HL-60/S4 (cell line): ENCODE measurements around the gene KDM3B.
"Not testable (repeated sequence)": the region's sequence is repeated elsewhere in the genome, so short reads cannot be mapped to it uniquely, and the experiment has no call there.

Experiments used
- in situ Hi-C: fragments of 300-500 bp; cut with MboI; formaldehyde crosslinking; loops from 2 replicates; pipeline ENCODE4 v1.14.3; 2022; ENCODE audit warnings: low sequenced_read_pairs

The KDM3B gene, protein sequence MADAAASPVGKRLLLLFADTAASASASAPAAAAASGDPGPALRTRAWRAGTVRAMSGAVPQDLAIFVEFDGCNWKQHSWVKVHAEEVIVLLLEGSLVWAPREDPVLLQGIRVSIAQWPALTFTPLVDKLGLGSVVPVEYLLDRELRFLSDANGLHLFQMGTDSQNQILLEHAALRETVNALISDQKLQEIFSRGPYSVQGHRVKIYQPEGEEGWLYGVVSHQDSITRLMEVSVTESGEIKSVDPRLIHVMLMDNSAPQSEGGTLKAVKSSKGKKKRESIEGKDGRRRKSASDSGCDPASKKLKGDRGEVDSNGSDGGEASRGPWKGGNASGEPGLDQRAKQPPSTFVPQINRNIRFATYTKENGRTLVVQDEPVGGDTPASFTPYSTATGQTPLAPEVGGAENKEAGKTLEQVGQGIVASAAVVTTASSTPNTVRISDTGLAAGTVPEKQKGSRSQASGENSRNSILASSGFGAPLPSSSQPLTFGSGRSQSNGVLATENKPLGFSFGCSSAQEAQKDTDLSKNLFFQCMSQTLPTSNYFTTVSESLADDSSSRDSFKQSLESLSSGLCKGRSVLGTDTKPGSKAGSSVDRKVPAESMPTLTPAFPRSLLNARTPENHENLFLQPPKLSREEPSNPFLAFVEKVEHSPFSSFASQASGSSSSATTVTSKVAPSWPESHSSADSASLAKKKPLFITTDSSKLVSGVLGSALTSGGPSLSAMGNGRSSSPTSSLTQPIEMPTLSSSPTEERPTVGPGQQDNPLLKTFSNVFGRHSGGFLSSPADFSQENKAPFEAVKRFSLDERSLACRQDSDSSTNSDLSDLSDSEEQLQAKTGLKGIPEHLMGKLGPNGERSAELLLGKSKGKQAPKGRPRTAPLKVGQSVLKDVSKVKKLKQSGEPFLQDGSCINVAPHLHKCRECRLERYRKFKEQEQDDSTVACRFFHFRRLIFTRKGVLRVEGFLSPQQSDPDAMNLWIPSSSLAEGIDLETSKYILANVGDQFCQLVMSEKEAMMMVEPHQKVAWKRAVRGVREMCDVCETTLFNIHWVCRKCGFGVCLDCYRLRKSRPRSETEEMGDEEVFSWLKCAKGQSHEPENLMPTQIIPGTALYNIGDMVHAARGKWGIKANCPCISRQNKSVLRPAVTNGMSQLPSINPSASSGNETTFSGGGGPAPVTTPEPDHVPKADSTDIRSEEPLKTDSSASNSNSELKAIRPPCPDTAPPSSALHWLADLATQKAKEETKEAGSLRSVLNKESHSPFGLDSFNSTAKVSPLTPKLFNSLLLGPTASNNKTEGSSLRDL (N-terminal part only)

DNA sequence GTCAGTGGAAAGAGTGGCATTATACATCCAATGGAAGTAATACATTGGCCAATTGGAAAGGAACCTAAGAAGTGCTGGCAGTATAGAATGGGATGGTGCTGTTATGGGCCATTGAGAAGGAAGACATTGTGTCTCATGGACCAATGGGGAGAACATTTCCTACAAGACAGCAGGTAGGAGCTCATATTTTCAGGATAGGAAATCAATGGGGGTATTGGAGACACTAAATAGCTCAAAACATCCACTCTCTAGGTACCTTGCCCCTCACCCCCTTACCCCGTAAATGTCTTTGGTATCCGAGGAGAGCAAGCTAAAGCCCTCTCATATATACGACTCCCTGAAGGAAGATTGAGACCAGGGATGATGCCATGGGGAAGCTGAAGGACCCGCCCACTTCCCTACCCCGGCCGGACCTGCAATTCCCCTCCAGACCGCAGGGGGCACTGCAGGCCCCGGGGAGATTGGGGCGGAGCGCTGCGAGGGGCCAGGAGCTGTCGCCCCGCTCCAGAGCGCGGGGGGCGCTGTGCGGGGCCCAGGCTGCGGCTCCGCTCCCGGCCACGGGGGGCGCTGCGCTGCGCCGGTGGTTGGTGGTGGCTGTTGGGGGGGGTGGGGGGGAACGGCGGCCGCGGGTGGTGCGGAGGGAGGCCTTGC is at the start of gene KDM3B:
Gene KDM3B (plus strand): TSS at position 615 of the 651 bp plus-strand sequence. CDS start 111 bp downstream, outside the sequence.
- in situ Hi-C loops: no loop called here

GRCh38 chr5:138303372-138303771 is 49.1 kb upstream of the KDM3B start:
- in situ Hi-C loops: no loop called here

DNA sequence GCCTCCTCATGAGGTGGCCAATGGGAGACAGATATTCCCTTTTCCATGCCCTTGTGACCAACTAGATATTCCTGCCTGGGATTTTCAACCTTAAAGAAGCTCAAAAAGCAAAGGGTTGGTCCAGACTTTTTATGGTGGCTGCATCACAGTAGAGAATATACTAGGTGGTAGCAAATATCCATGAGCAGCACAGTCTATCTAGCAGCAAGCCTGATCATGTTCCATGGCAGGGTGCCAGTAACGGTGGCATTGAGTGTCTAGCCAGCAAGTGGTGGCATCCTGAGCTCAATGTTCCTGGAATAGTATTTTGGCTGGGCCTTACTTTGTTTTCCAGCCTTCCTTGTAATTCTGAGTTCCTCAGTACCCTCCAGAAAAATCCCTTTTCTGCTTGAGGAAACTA is 46.7 kb upstream of the KDM3B start:
- in situ Hi-C loops: no loop called here

DNA sequence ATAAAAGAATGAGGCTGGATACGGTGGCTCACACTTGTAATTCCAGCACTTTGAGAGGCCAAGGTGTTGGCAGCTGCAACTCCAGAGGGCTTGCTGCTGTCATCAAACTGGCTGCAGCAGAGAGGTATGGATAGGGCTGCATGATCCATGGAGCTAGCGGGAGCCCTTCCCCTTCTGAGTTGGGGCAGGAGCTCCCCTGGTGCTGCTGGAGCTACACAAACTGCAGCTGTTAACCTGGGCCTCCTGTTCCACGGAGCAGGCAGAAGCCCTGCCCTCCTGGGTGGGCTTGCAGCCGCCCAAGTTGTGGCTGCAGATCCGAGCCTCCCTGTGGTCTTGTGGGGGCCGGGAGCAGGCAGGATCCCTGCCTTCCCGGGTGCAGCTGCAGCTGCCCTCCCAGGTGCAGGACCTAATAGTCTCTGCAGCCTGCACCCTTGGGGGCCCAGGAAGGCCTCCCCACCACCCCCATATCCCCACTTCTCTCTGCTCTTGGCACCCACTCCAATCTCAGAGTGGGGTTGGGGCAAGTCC is 36.7 kb upstream of the KDM3B start:
- in situ Hi-C loops: no loop called here

GRCh38 chr5:138316355-138316754 is 36.1 kb upstream of the KDM3B start:
- in situ Hi-C loops: no loop called here

DNA sequence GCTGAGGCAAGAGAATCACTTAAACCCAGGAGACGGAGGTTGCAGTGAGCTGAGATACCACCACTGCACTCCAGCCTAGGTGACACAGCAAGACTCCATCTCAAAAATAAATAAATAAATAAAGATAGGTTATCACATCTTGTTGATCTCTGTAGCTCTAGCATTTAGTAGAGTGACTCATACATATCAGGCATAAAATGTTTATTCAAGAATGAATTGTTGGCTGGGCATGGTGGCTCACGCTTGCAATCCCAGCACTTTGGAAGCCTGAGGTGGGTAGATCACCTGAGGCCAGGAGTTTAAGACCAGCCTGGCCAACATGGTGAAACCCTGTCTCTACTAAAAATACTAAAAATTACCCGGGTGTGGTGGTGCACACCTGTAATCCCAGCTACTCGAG is 34.3 kb upstream of the KDM3B start:
- in situ Hi-C loops: not testable (repeated sequence)

DNA sequence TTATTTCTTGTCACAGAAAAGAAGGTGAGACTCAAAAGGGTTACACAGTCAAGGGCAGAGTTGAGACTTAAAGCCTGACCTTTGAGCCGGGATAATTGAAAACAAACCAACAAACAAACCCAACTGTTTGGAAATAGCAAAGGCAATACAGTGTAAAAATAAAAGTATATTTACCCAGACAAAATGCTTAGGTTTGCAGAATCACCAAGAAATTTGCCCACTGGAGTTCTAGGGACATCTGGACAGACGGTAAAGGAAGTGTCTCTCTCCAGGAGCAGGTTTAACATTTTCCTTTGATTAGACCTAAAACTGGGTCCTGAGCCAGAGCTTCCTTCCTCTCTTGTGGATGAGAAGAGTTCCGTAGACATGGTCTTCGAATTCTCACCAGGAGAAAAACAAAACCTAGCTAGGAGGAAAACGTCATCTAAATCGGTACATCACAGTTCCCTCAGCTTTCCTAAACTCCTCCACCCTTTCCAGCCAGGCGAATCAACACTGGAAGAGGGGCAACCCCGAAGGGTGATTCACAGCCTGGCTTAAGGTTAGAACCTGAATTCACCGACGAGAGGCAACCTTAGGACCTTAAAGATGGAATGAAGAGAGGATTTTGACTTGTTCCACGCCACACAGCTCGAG is 21.6 kb upstream of the KDM3B start:
- in situ Hi-C loops: no loop called here

- in situ Hi-C loops: no loop called here
These were observed 20.8 kb upstream of the KDM3B start, which contains the start of gene CDC25C for GRCh38 chr5:138331449-138332368. Gene CDC25C (minus strand): TSS chr5:138331804. CDS start chr5:138331180, 624 bp downstream.

- in situ Hi-C loops: no loop called here
These were observed 17.5 kb upstream of the KDM3B start for GRCh38 chr5:138334867-138335447.

- in situ Hi-C loops: no loop called here
These were observed 15.4 kb upstream of the KDM3B start for GRCh38 chr5:138336952-138337684.

GRCh38 chr5:138337685-138338410 is 14.6 kb upstream of the KDM3B start, which contains the start of gene FAM53C:
Gene FAM53C (plus strand): TSS chr5:138338266. CDS start chr5:138341336, 3,070 bp downstream.
- in situ Hi-C loops: no loop called here

- in situ Hi-C loops: no loop called here
These were observed 13.9 kb upstream of the KDM3B start for GRCh38 chr5:138338411-138339090.

DNA sequence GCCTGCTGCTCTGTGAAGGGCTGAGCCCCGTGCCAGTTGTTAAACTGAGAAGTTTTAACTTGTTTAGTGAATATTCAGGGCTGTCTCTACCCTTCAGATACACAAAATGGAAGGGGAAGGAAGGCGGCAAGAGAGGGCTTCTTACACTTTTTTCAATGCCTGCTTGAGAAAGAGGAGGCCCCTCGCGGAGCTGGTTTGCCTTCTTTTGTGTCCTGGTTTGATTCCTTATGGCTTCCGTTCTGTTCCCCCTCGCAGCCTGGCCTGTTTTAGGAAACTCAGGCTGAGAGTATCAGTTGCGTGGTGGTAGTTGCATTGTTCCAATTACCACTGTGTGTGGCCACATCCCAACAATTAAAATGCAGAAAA is 13.4 kb upstream of the KDM3B start:
- in situ Hi-C loops: no loop called here

- in situ Hi-C loops: no loop called here
These were observed 13.0 kb upstream of the KDM3B start for GRCh38 chr5:138339464-138339863.

DNA sequence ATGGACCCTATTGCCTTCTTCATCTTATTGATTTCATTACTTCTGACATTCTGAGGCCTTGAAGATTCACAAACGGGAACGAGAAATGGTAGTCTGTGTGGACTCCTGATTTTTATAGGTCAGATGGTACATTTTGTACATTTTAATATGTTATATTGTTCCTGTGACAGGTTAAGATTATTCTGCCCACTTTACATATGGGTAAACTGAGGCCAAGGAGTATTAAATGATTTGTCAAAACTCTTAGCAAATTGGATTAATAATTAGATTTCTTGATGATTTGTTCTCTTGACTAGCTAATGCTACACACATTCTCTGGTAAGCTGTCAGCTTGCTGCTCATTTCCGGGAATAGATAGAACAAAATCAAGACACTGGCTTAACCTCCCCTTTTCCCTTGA is 12.5 kb upstream of the KDM3B start:
- in situ Hi-C loops: no loop called here

DNA sequence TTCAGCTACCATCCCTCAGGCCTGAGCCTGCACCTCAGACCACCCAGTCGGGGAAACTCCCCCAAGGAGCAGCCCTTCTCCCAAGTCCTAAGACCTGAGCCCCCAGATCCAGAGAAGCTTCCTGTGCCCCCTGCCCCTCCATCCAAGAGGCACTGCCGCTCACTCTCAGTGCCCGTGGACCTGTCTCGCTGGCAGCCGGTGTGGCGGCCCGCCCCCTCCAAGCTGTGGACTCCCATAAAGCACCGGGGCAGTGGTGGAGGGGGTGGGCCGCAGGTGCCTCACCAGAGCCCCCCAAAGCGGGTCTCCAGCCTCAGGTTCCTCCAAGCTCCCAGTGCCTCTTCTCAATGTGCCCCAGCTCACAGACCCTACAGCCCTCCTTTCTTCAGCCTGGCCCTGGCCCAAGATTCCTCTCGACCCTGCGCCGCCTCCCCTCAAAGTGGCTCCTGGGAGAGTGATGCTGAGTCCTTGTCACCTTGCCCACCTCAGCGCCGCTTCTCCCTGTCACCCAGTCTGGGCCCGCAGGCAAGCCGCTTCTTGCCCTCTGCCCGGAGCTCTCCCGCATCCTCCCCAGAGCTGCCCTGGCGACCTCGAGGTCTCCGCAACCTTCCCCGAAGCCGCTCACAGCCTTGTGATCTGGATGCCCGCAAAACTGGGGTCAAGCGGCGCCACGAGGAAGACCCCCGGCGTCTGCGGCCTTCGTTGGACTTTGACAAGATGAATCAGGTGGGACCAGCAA is 7.4 kb upstream of the KDM3B start:
- in situ Hi-C loops: no loop called here
